Nephron (organoid): ENCODE measurements around the gene AKT2.

Source experiments
- H3K27ac Mint-ChIP-seq, 3 experiments: 2 replicates each; pipeline ENCODE4 v1.8.0; 2020; ENCODE audit warnings: mixed read lengths in 3 of 3, mild to moderate bottlenecking in 2 of 3, moderate library complexity in 1 of 3
- H3K27me3 Mint-ChIP-seq: 2 replicates; pipeline ENCODE4 v1.8.0; 2021; ENCODE audit warnings: low read depth, mild to moderate bottlenecking, moderate library complexity, mixed read lengths
- H3K36me3 Mint-ChIP-seq: 2 replicates; pipeline ENCODE4 v1.8.0; 2020; ENCODE audit warnings: low read depth, mixed read lengths
- H3K4me1 Mint-ChIP-seq: 2 replicates; pipeline ENCODE4 v1.8.0; 2020; ENCODE audit warnings: mixed read lengths
- H3K4me3 Mint-ChIP-seq, 3 experiments: 2 replicates each; pipeline ENCODE4 v1.8.0; 2020; ENCODE audit warnings: mild to moderate bottlenecking in 3 of 3, mixed read lengths in 3 of 3, moderate library complexity in 2 of 3
- H3K9me3 Mint-ChIP-seq: 2 replicates; pipeline ENCODE4 v1.8.0; 2020; ENCODE audit warnings: mixed read lengths
- TF ChIP-seq, protein P1 (sequence below), 3 experiments: fragments of 200-600 bp; sonication (generic); IDR thresholded peaks; one replicate each; pipeline ENCODE4 v1.5.0; 2021; ENCODE audit warnings: antibody characterized with exemption in 3 of 3; ENCODE audit not compliant: unreplicated experiment in 3 of 3

Gene AKT2

DNA sequence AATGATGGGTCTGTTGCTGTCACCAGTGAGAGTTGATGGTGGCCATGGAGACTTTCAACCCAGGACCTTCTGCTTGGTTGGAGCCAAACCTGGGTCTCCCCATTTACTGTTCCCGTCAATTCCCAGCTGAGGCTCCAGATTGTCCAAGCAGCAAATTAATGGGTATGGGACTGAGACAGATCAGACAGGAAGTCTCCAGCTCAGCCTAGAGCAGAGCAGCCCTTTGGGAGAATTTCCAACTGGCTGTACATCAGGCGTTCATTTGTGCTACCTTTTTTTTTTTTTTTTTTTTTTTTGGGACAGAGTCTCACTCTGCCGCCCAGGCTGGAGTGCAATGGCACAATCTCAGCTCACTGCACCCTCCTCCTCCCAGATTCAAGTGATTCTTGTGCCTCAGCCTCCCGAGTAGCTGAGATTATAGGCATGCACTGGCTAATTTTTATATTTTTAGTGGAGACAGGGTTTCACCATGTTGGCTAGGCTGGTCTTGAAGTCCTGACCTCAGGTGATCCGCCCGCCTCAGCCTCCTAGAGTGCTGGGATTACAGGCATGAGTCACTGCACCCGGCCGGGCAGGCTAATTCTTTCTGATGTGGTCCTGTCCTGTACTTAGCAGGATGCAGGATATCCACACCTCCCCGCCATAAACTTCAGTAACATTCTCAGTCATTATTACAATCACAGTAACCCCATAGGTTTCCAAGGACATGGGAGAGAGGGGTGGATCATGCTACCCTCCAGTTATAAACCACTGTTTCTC, 84.6 kb downstream of the AKT2 start:
- peaks cover 23% of the 10 kb centered on the region for H3K36me3 Mint-ChIP-seq
- peaks cover 3% of the 10 kb centered on the region for H3K27me3 Mint-ChIP-seq
- TF ChIP-seq, protein P1, sequence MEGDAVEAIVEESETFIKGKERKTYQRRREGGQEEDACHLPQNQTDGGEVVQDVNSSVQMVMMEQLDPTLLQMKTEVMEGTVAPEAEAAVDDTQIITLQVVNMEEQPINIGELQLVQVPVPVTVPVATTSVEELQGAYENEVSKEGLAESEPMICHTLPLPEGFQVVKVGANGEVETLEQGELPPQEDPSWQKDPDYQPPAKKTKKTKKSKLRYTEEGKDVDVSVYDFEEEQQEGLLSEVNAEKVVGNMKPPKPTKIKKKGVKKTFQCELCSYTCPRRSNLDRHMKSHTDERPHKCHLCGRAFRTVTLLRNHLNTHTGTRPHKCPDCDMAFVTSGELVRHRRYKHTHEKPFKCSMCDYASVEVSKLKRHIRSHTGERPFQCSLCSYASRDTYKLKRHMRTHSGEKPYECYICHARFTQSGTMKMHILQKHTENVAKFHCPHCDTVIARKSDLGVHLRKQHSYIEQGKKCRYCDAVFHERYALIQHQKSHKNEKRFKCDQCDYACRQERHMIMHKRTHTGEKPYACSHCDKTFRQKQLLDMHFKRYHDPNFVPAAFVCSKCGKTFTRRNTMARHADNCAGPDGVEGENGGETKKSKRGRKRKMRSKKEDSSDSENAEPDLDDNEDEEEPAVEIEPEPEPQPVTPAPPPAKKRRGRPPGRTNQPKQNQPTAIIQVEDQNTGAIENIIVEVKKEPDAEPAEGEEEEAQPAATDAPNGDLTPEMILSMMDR (IDR thresholded peaks at IDR 0.05; ENCODE audit: unreplicated experiment in 3 of 3) = no peak
- no peak overlapping the region for H3K4me3 Mint-ChIP-seq
- no peaks in the 10 kb centered on the region for H3K4me1 Mint-ChIP-seq
- H3K9me3 Mint-ChIP-seq = no peaks in the 10 kb centered on the region
- no peak overlapping the region for H3K27ac Mint-ChIP-seq

DNA sequence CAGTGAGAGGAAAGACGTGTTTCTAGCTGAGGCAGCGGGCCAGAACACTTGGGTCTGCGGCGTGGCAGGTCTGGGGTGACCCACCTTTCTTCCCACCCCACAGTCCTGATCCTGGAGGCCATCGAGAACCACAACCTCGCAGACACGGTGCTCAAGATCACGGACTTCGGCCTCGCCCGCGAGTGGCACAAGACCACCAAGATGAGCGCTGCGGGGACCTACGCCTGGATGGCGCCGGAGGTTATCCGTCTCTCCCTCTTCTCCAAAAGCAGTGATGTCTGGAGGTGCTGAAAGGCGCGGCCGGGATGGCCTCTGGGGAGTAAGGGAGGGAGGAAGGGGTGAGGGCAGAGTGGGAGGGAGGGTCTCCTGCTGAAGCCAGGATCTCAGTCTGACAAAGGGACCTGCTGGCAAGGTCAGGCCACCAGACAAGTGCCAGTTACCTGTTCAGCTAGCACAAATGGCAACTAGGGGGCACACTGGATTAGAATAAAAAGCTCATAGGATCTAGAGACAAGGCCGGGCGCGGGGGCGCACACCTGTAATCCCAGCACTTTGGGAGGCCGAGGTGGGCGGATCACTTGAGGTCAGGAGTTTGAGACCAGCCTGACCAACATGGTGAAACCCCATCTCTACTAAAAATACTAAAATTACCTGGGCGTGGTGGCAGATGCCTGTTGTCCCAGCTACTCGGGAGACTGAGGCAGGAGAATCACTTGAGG, 86.7 kb downstream of the AKT2 start:
- Mint-ChIP-seq H3K9me3 (no peaks in the 10 kb centered on the region), H3K27ac (no peak overlapping the region), H3K36me3 (peaks cover 12% of the 10 kb centered on the region), H3K4me1 (peaks cover 6% of the 10 kb centered on the region), H3K27me3 (peaks cover 3% of the 10 kb centered on the region), H3K4me3 (no peak overlapping the region)
- TF ChIP-seq, protein P1 (IDR thresholded peaks at IDR 0.05; ENCODE audit: unreplicated experiment in 3 of 3) = no peak

DNA sequence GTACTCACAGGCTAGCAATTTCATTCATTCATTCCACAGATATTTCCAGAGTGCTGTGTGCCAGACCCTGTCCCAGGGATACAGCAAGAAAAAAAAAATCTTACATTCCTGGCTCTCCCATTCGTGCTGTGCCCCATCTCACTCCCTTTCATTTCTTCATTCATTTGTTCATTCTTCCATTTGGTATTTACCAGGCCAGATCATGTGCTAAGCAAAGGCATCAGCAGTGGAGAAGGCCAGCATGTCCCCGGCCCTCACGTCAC, 91.6 kb downstream of the AKT2 start:
- H3K27me3 Mint-ChIP-seq = peaks cover 3% of the 10 kb centered on the region
- H3K9me3 Mint-ChIP-seq = no peaks in the 10 kb centered on the region
- peak overlapping the region in 1 of 3 experiments; percentile 13 for H3K27ac Mint-ChIP-seq
- TF ChIP-seq, protein P1 (IDR thresholded peaks at IDR 0.05; ENCODE audit: unreplicated experiment in 3 of 3) = no peak
- peaks cover 3% of the 10 kb centered on the region for H3K36me3 Mint-ChIP-seq
- peaks cover 7% of the 10 kb centered on the region for H3K4me1 Mint-ChIP-seq
- H3K4me3 Mint-ChIP-seq = peak overlapping the region; percentile 60 to 76 (median 76)

DNA sequence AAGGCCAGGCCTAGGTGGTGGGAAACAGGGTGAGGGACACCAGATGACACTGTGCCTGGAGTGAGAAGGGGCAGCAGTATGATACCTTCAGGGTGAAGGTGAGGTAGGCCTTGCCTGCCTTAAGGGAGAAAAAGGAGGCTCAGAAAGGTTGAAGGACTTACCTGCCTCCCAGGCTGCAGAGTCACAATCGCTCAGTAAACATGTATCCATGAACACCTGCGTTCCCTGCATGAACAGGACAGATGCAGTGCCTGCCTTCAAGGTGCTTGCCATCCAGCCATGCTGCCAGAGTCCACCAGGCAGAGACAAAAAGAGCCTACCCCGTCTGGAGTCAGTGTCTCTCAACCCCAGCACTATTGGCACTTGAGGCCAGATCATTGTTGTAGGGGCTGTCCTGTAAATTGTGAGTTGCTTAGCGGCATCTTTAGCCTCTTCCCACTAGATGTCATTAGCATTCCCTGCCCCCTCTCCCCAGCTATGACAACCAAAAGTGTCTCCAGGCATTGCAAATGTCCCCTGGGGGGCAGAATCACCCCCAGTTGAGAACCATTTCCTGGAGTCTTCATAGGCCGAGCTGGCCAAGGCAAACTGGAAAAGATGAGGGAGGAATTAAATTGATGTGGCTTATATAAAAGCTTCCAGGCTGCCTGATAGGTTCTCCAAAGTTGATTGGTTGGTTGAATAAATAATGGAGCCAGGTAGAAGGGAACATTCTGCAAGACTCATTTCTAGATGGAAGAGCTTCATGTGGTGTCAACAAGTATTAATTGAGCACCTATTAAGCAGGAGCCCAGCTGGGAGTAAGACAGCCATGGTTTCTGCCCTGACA, 92.2 kb downstream of the AKT2 start:
- peak overlapping the region; percentile 71 to 76 (median 76) for H3K4me3 Mint-ChIP-seq
- no peaks in the 10 kb centered on the region for H3K9me3 Mint-ChIP-seq
- peak overlapping the region in 2 of 3 experiments; percentile 21 to 32 for H3K27ac Mint-ChIP-seq
- H3K27me3 Mint-ChIP-seq = peaks cover 3% of the 10 kb centered on the region
- peaks cover 7% of the 10 kb centered on the region for H3K4me1 Mint-ChIP-seq
- TF ChIP-seq, protein P1 (IDR thresholded peaks at IDR 0.05; ENCODE audit: unreplicated experiment in 3 of 3) = no peak
- peaks cover 2% of the 10 kb centered on the region for H3K36me3 Mint-ChIP-seq

DNA sequence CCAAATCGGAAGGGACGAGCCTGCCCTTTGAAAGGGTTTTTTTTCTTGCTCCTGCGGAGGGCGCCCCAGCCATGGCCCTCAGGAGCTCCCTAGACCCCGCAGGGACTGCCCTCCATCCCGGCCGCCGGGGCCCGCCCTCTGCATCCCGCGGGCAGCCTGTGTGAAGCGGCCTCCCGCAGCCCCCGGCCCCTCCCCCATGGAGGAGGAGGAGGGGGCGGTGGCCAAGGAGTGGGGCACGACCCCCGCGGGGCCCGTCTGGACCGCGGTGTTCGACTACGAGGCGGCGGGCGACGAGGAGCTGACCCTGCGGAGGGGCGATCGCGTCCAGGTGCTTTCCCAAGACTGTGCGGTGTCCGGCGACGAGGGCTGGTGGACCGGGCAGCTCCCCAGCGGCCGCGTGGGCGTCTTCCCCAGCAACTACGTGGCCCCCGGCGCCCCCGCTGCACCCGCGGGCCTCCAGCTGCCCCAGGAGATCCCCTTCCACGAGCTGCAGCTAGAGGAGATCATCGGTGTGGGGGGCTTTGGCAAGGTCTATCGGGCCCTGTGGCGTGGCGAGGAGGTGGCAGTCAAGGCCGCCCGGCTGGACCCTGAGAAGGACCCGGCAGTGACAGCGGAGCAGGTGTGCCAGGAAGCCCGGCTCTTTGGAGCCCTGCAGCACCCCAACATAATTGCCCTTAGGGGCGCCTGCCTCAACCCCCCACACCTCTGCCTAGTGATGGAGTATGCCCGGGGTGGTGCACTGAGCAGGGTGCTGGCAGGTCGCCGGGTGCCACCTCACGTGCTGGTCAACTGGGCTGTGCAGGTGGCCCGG, 93.1 kb downstream of the AKT2 start:
- H3K4me3 Mint-ChIP-seq = peak overlapping the region; percentile 71 to 76 (median 76)

More for the DNA sequence above, 93.1 kb downstream of the AKT2 start:
- TF ChIP-seq, protein P1 (IDR thresholded peaks at IDR 0.05; ENCODE audit: unreplicated experiment in 3 of 3) = no peak
- Mint-ChIP-seq H3K9me3 (no peaks in the 10 kb centered on the region), H3K27ac (no peak overlapping the region), H3K36me3 (no peaks in the 10 kb centered on the region), H3K4me1 (peaks cover 7% of the 10 kb centered on the region), H3K27me3 (peaks cover 3% of the 10 kb centered on the region)
